Brain pericyte (primary cell): ENCODE results near the gene ZNF438.

Source experiments
- DNase-seq: peaks from one replicate; pipeline ENCODE4 v3.0.0-alpha.2; 2012; ENCODE audit warnings: low read depth, low spot score

Gene ZNF438

GRCh38 chr10:31014161-31014875, 17.3 kb downstream of the ZNF438 start:
- no peak for DNase-seq

GRCh38 chr10:31013331-31013730, 18.3 kb downstream of the ZNF438 start:
- DNase-seq, result no peak

GRCh38 chr10:31011665-31012022, 20.0 kb downstream of the ZNF438 start:
- no peak for DNase-seq

GRCh38 chr10:31011017-31011664, 20.5 kb downstream of the ZNF438 start:
- DNase-seq, result no peak

- no peak for DNase-seq
Measured at GRCh38 chr10:31010062-31010461, 21.6 kb downstream of the ZNF438 start.

- no peak for DNase-seq
Measured at GRCh38 chr10:31005895-31006294, 25.8 kb downstream of the ZNF438 start.

GRCh38 chr10:31004611-31005193, 27.0 kb downstream of the ZNF438 start:
- no peak for DNase-seq

GRCh38 chr10:31001740-31002139, 29.9 kb downstream of the ZNF438 start:
- no peak for DNase-seq

- DNase-seq, result no peak
Measured at GRCh38 chr10:31000867-31001266, 30.8 kb downstream of the ZNF438 start.

- no peak for DNase-seq
Measured at GRCh38 chr10:31000071-31000782, 31.4 kb downstream of the ZNF438 start.

GRCh38 chr10:30999070-30999712, 32.5 kb downstream of the ZNF438 start:
- DNase-seq, result no peak

- no peak for DNase-seq
Measured at GRCh38 chr10:30997536-30998235, 34.0 kb downstream of the ZNF438 start.

- DNase-seq, result no peak
Measured at GRCh38 chr10:30996481-30997005, 35.1 kb downstream of the ZNF438 start.

- no peak for DNase-seq
Measured at GRCh38 chr10:30995081-30995770, 36.4 kb downstream of the ZNF438 start.

- DNase-seq, result no peak
Measured at GRCh38 chr10:30993155-30993554, 38.5 kb downstream of the ZNF438 start.

GRCh38 chr10:30992681-30993080, 39.0 kb downstream of the ZNF438 start:
- DNase-seq, result no peak

GRCh38 chr10:30991647-30992011, 40.0 kb downstream of the ZNF438 start:
- no peak for DNase-seq

- no peak for DNase-seq
Measured at GRCh38 chr10:30990971-30991646, 40.6 kb downstream of the ZNF438 start.

GRCh38 chr10:30990351-30990750, 41.3 kb downstream of the ZNF438 start:
- DNase-seq, result no peak

- no peak for DNase-seq
Measured at GRCh38 chr10:30988831-30989435, 42.7 kb downstream of the ZNF438 start.
